H9 (cell line): ENCODE results near the gene UBQLN4. TPM values are rescaled to one million over a fixed set of nuclear protein-coding genes. Genes with fewer than 3 reads are reported as not detected.

ENCODE experiments used
- DNase-seq: peaks from one replicate; pipeline ENCODE4 v3.0.0-alpha.2; 2017
- H2AFZ ChIP-seq: one replicate; pipeline ENCODE4 v1.6.1; 2013; ENCODE audit warnings: mild to moderate bottlenecking, low read length, control low read depth, moderate library complexity
- H2AK5ac ChIP-seq: 2 replicates; pipeline ENCODE4 v1.6.1; 2013; ENCODE audit warnings: low read length, control low read depth, mixed read lengths; ENCODE audit not compliant: insufficient read length
- H2BK120ac ChIP-seq: one replicate; pipeline ENCODE4 v1.6.1; 2013; ENCODE audit warnings: low read depth, mild to moderate bottlenecking, low read length, control low read depth, inconsistent platforms; ENCODE audit not compliant: poor library complexity, severe bottlenecking
- H2BK12ac ChIP-seq: 2 replicates; pipeline ENCODE4 v1.6.1; 2013; ENCODE audit warnings: low read length, control low read depth, mixed read lengths, low read depth; ENCODE audit not compliant: insufficient read length
- H2BK15ac ChIP-seq: 2 replicates; pipeline ENCODE4 v1.6.1; 2013; ENCODE audit warnings: low read depth, low read length, control low read depth
- H2BK20ac ChIP-seq: one replicate; pipeline ENCODE4 v1.6.1; 2013; ENCODE audit warnings: low read depth, mild to moderate bottlenecking, low read length, control low read depth, inconsistent platforms; ENCODE audit not compliant: poor library complexity, severe bottlenecking
- H2BK5ac ChIP-seq: 2 replicates; pipeline ENCODE4 v1.6.1; 2013; ENCODE audit warnings: low read length, control low read depth, mixed read lengths; ENCODE audit not compliant: insufficient read length
- H3K14ac ChIP-seq: 2 replicates; pipeline ENCODE4 v1.6.1; 2013; ENCODE audit warnings: low read length, control low read depth; ENCODE audit not compliant: insufficient read depth
- H3K18ac ChIP-seq: 2 replicates; pipeline ENCODE4 v1.6.1; 2013; ENCODE audit warnings: low read depth, mild to moderate bottlenecking, mixed read lengths, low read length, control low read depth; ENCODE audit not compliant: insufficient read length
- H3K23ac ChIP-seq: 2 replicates; pipeline ENCODE4 v1.6.1; 2013; ENCODE audit warnings: low read length, control low read depth, mixed read lengths, low read depth; ENCODE audit not compliant: insufficient read length
- H3K23me2 ChIP-seq: 2 replicates; pipeline ENCODE4 v1.6.1; 2013; ENCODE audit warnings: low read depth, mild to moderate bottlenecking, mixed read lengths, low read length, control low read depth; ENCODE audit not compliant: insufficient read length, poor library complexity, severe bottlenecking
- H3K27ac ChIP-seq: 2 replicates; pipeline ENCODE4 v1.5.1; 2013; ENCODE audit warnings: low read length, control low read depth, mixed read lengths, low read depth; ENCODE audit not compliant: insufficient read length
- H3K27me3 ChIP-seq: 2 replicates; pipeline ENCODE4 v1.6.1; 2013; ENCODE audit warnings: low read length, control low read depth, inconsistent platforms; ENCODE audit not compliant: insufficient read depth
- H3K4ac ChIP-seq: 2 replicates; pipeline ENCODE4 v1.6.1; 2013; ENCODE audit warnings: low read depth, mild to moderate bottlenecking, control low read depth, inconsistent platforms, low read length, moderate library complexity
- H3K4me1 ChIP-seq: 2 replicates; pipeline ENCODE4 v1.6.1; 2013; ENCODE audit warnings: low read length, control low read depth, inconsistent platforms; ENCODE audit not compliant: insufficient read depth
- H3K4me2 ChIP-seq: 2 replicates; pipeline ENCODE4 v1.6.1; 2013; ENCODE audit warnings: low read length, control low read depth, mixed read lengths; ENCODE audit not compliant: insufficient read length, insufficient read depth
- H3K56ac ChIP-seq: 2 replicates; pipeline ENCODE4 v1.6.1; 2013; ENCODE audit warnings: low read depth, mild to moderate bottlenecking, mixed read lengths, low read length, control low read depth; ENCODE audit not compliant: insufficient read length
- H3K79me1 ChIP-seq: 2 replicates; pipeline ENCODE4 v1.6.1; 2013; ENCODE audit warnings: low read depth, mild to moderate bottlenecking, moderate library complexity, low read length, control low read depth, inconsistent platforms; ENCODE audit not compliant: insufficient read depth, poor library complexity, severe bottlenecking
- H3K79me2 ChIP-seq: 2 replicates; pipeline ENCODE4 v1.6.1; 2013; ENCODE audit warnings: low read length, control low read depth, inconsistent platforms; ENCODE audit not compliant: insufficient read depth
- H3K9ac ChIP-seq: 2 replicates; pipeline ENCODE4 v1.6.1; 2013; ENCODE audit warnings: low read length, control low read depth, mixed read lengths; ENCODE audit not compliant: insufficient read length; ENCODE audit errors: extremely low read depth
- H3K9me3 ChIP-seq: one replicate; pipeline ENCODE4 v1.6.1; 2013; ENCODE audit warnings: low read depth, low read length, inconsistent platforms; ENCODE audit not compliant: control insufficient read depth
- H3T11ph ChIP-seq: one replicate; pipeline ENCODE4 v1.6.1; 2013; ENCODE audit warnings: mild to moderate bottlenecking, low read length, control low read depth, inconsistent platforms
- H4K20me1 ChIP-seq: one replicate; pipeline ENCODE4 v1.6.1; 2013; ENCODE audit not compliant: control insufficient read depth, insufficient read length, insufficient read depth
- H4K5ac ChIP-seq: 2 replicates; pipeline ENCODE4 v1.6.1; 2013; ENCODE audit warnings: low read depth, mild to moderate bottlenecking, mixed read lengths, low read length, control low read depth; ENCODE audit not compliant: insufficient read length
- H4K8ac ChIP-seq: replicated peaks from 2 replicates; pipeline ENCODE4 v1.6.1; 2013; ENCODE audit warnings: low read length, control low read depth, mixed read lengths, low read depth; ENCODE audit not compliant: insufficient read length
- H4K91ac ChIP-seq: 2 replicates; pipeline ENCODE4 v1.6.1; 2013; ENCODE audit warnings: low read depth, mild to moderate bottlenecking, moderate library complexity, mixed read lengths, low read length, control low read depth; ENCODE audit not compliant: insufficient read length
- H3K27ac Mint-ChIP-seq, 3 experiments: 2 replicates in 2 of 3; 3 replicates in 1 of 3; pipeline ENCODE4 v1.8.0; 2020 to 2021; ENCODE audit warnings: mixed read lengths in 3 of 3, mild to moderate bottlenecking in 1 of 3, moderate library complexity in 1 of 3
- H3K27me3 Mint-ChIP-seq: 2 replicates; pipeline ENCODE4 v1.8.0; 2021; ENCODE audit warnings: low read depth, mild to moderate bottlenecking, moderate library complexity, mixed read lengths
- H3K36me3 Mint-ChIP-seq, 3 experiments: 2 replicates in 2 of 3; 3 replicates in 1 of 3; pipeline ENCODE4 v1.8.0; 2020 to 2021; ENCODE audit warnings: low read depth in 3 of 3, mixed read lengths in 3 of 3; ENCODE audit not compliant: insufficient read depth in 1 of 3
- H3K4me1 Mint-ChIP-seq, 2 experiments: 2 replicates each; pipeline ENCODE4 v1.8.0; 2020; ENCODE audit warnings: mixed read lengths in 2 of 2
- H3K4me3 Mint-ChIP-seq, 2 experiments: 2 replicates in 1 of 2; 3 replicates in 1 of 2; pipeline ENCODE4 v1.8.0; 2020 to 2021; ENCODE audit warnings: mild to moderate bottlenecking in 2 of 2, mixed read lengths in 2 of 2, moderate library complexity in 1 of 2
- H3K9me3 Mint-ChIP-seq, 2 experiments: 2 replicates in 1 of 2; 3 replicates in 1 of 2; pipeline ENCODE4 v1.8.0; 2020; ENCODE audit warnings: mild to moderate bottlenecking in 2 of 2, mixed read lengths in 2 of 2, moderate library complexity in 1 of 2
- CTCF ChIP-seq: fragments of 200-600 bp; sonication (generic); conservative IDR thresholded peaks from 3 replicates; pipeline ENCODE4 v1.8.0; 2021; ENCODE audit warnings: antibody characterized with exemption, mild to moderate bottlenecking
- WGBS: extraction: QIAGEN DNeasy Blood & Tissue Kit; methylation state at CpG from one replicate; pipeline ENCODE4 v1.1.7; 2013; ENCODE audit warnings: missing lambda C conversion rate, low lambda C conversion rate, mixed read lengths; ENCODE audit not compliant: insufficient read length; ENCODE audit errors: extremely low coverage; 5-methylcytosine and 5-hydroxymethylcytosine counted together
- total RNA-seq: library from RNA; stranded (reverse); gene quantifications from 2 replicates; pipeline ENCODE4 v1.2.1, GENCODE V29; 2021

UBQLN4 gene
- total RNA-seq, 1 experiment from 2014 or later, result 49.4 TPM

GRCh38 chr1:156080863-156081179 lies 27.2 kb upstream of the UBQLN4 start:
- H3K14ac ChIP-seq, result peak overlapping the region; percentile 90; the same call in 1 of the 2 replicates
- peaks cover 18% of the 10 kb centered on the region for H3K23me2 ChIP-seq
- peaks cover 18 to 44% (median 38%) of the 10 kb centered on the region in 3 experiments; a peak in 6 of 7 replicates for H3K36me3 Mint-ChIP-seq
- no peaks in the 10 kb centered on the region for H3K79me1 ChIP-seq
- no peaks in the 10 kb centered on the region for H3K27me3 Mint-ChIP-seq
- no peak overlapping the region for H2AK5ac ChIP-seq
- H3K4ac ChIP-seq, result no peak overlapping the region
- H3K4me1 ChIP-seq, result peaks cover 19% of the 10 kb centered on the region
- no peak overlapping the region for H2BK12ac ChIP-seq
- TF ChIP-seq CTCF, result no peak
- peak overlapping the region; percentile 79 for H3K9ac ChIP-seq
- H3K56ac ChIP-seq, result no peak overlapping the region
- no peak overlapping the region for H2BK5ac ChIP-seq
- H2BK120ac ChIP-seq, result no peak overlapping the region
- no peak overlapping the region for H2BK15ac ChIP-seq
- H4K20me1 ChIP-seq, result no peaks in the 10 kb centered on the region
- no peak overlapping the region for H4K5ac ChIP-seq
- peak overlapping the region; percentile 69 to 97 (median 90); a peak in 5 of 7 replicates for H3K27ac Mint-ChIP-seq
- no peak overlapping the region for H3K27ac ChIP-seq
- H3K27me3 ChIP-seq, result no peaks in the 10 kb centered on the region
- H4K91ac ChIP-seq, result no peak overlapping the region
- H3K18ac ChIP-seq, result no peak overlapping the region
- no CpG with 5 or more reads among the region's 4 CpGs for WGBS
- H3K4me3 Mint-ChIP-seq, result peak overlapping the region; percentile 88 to 97
- H3K9me3 ChIP-seq, result no peaks in the 10 kb centered on the region
- H3T11ph ChIP-seq, result no peak overlapping the region
- H3K79me2 ChIP-seq, result peaks cover 23% of the 10 kb centered on the region; the same call in 1 of the 2 replicates
- no peak overlapping the region for H4K8ac ChIP-seq
- H3K9me3 Mint-ChIP-seq, result no peaks in the 10 kb centered on the region; a peak in 1 of 5 replicates
- peak overlapping the region; percentile 61 for H3K4me2 ChIP-seq
- no peak overlapping the region for H3K23ac ChIP-seq
- peaks cover 60 to 68% of the 10 kb centered on the region in 2 experiments for H3K4me1 Mint-ChIP-seq
- DNase-seq, result no peak
- H2BK20ac ChIP-seq, result no peak overlapping the region
- H2AFZ ChIP-seq, result no peak overlapping the region
